Measurements from ENCODE around the gene PYHIN1. TPM values are rescaled to one million over a fixed set of nuclear protein-coding genes. Genes with fewer than 3 reads are reported as not detected.

Gene PYHIN1
- total RNA-seq, result not detected in 2 replicates

DNA sequence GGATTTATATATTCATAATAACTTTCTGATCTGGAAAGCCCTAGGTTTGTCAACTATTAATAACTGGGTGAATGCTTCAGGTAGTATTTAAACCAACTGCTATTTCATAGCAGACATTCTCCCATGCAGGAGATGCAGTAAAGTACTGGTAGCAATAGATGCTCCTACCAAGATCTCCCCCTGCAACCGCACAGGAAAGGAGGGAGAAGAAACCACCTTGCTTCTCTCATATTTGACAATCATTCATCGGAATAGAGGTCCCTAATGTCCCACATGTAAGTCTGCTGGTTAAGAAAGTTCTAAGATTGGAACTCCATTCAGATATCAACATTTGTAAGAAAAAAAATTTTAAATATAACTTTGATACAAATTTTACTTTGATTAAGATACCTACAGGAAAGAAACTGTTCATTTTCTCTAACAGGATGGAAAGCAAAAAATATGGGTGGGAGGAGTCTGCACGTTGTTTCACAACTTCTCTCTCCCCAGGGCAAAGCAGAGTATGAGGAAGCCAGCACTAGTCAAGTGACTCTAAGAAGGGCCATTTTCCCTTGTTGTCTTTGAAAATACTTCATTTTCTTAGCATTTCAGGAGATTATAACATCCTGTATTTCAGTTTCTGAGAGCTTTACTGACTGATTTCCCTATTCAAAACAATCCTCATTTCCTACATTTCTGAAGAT is at the start of gene PYHIN1:
PYHIN1 (plus strand) TSS at position 498 of the 683 bp plus-strand sequence. CDS start 5,359 bp downstream, outside the sequence.

DNA sequence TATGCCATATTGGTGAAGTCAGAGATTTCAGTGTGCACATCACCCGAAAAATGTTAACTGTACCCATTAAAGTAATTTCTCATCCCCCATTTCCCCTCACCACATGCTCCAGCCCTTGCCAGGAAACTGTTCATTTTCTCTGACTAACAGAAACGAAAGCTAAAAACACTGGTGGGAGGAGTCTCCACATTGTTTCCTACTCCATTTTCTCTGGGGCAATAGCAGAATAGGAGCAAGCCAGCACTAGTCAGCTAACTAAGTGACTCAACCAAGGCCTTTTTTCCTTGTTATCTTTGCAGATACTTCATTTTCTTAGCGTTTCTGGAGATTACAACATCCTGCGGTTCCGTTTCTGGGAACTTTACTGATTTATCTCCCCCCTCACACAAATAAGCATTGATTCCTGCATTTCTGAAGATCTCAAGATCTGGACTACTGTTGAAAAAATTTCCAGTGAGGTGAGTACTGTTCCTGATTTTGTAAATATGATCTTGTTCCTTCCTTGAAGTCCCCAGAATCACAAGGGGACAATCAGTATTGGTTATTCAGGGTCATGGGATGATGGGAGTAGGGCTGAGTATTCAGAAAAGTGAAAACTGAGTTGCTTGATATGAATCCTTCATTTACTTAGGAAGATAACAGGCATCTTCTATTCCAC is 78.5 kb downstream of the PYHIN1 start, which contains the start of gene IFI16:
IFI16 (plus strand) TSS at position 204 of the 658 bp plus-strand sequence. CDS start 4,774 bp downstream, outside the sequence.

Other genes with a start within 250 kb of the PYHIN1 start
- gene SPTA1, start 244.8 kb upstream of the PYHIN1 start, total RNA-seq, result not detected in 2 replicates
- gene OR6K2, start 230.9 kb upstream of the PYHIN1 start, total RNA-seq, result not detected in 2 replicates
- not detected in 2 replicates for gene OR6K3, start 210.8 kb upstream of the PYHIN1 start, total RNA-seq
- gene OR6K6, start 176.8 kb upstream of the PYHIN1 start, total RNA-seq, result not detected in 2 replicates
- gene OR6N1, start 159.4 kb upstream of the PYHIN1 start, total RNA-seq, result not detected in 2 replicates
- gene OR6N2, start 150.3 kb upstream of the PYHIN1 start, total RNA-seq, result not detected in 2 replicates
- not detected in 2 replicates for gene MNDA, start 100.2 kb upstream of the PYHIN1 start, total RNA-seq
- gene IFI16, start 78.4 kb downstream of the PYHIN1 start, total RNA-seq, result 94.5 and 105 TPM in 2 replicates
- not detected in 2 replicates for gene AIM2, start 145.2 kb downstream of the PYHIN1 start, total RNA-seq
- gene CADM3, start 240.1 kb downstream of the PYHIN1 start, total RNA-seq, result under 0.01 and 0.34 TPM in 2 replicates

All from bronchus fibroblast of lung (primary cell).